Spleen (tissue), 3 donors: ENCODE results near the gene SEMA4F.

Experiments used
- POLR2A ChIP-seq, 3 donors: fragments of 450-650 bp; IDR thresholded peaks; one replicate each; pipeline ENCODE4 v1.5.1; 2017; ENCODE audit warnings: antibody characterized with exemption in 3 of 3, mild to moderate bottlenecking in 1 of 3
- POLR2AphosphoS5 ChIP-seq, 3 donors: sonication (generic); formaldehyde crosslinking; IDR thresholded peaks; one replicate each; pipeline ENCODE4 v1.5.1; 2017; ENCODE audit warnings: antibody characterized with exemption in 3 of 3

DNA sequence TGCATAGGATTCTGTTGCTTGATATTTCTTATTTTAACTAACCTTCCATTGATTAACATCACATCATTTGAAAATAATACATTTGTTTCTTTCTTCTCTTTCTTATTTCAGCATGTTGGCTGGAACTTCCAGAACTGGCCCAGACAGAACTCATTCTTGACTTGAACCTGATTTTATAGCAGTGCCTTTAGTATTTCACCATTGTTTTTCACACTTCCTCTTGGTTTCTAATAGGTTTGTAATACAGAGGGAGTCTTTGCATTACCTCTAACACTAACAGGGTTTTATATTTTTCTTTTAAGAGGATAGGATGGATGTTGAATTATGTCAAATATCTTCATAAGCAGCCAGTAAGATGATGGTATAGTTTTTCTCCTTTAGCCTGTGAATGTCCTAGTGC, 39.2 kb downstream of the SEMA4F start:
- no peak for TF ChIP-seq POLR2A (IDR thresholded peaks at IDR 0.05)
- no peak for TF ChIP-seq POLR2AphosphoS5 (IDR thresholded peaks at IDR 0.05)
